ES-I3 (cell line): ENCODE measurements around the gene TP53BP2.
"Not testable (repeated sequence)": the region's sequence is repeated elsewhere in the genome, so short reads cannot be mapped to it uniquely, and the experiment has no call there.

ENCODE experiments used
- H3K36me3 ChIP-seq: 2 replicates; pipeline ENCODE4 v1.6.1; 2013; ENCODE audit warnings: mild to moderate bottlenecking, low read length, control low read depth, moderate library complexity; ENCODE audit not compliant: insufficient read depth
- H3K4me1 ChIP-seq: 2 replicates; pipeline ENCODE4 v1.6.1; 2013; ENCODE audit warnings: mild to moderate bottlenecking, control low read depth, low read length; ENCODE audit not compliant: insufficient read depth
- H3K9ac ChIP-seq: 2 replicates; pipeline ENCODE4 v1.6.1; 2013; ENCODE audit warnings: low read depth, mild to moderate bottlenecking, low read length, moderate library complexity
- H3K9me3 ChIP-seq: 2 replicates; pipeline ENCODE4 v1.6.1; 2013; ENCODE audit warnings: mild to moderate bottlenecking, low read length, moderate library complexity; ENCODE audit not compliant: control insufficient read depth, insufficient read depth

Gene TP53BP2

GRCh38 chr1:223845810-223846682 is at the start of gene TP53BP2:
TSS of gene TP53BP2 (minus strand) at chr1:223845947. CDS start at chr1:223845680, 267 bp downstream.
- H3K4me1 ChIP-seq, result peaks cover 5% of the 10 kb centered on the region; the same call in 1 of the 2 replicates
- no peaks in the 10 kb centered on the region for H3K36me3 ChIP-seq
- no peaks in the 10 kb centered on the region for H3K9me3 ChIP-seq
- peak within 1 kb of the TSS; percentile 79 for H3K9ac ChIP-seq

- H3K36me3 ChIP-seq, H3K4me1 ChIP-seq, H3K9ac ChIP-seq, H3K9me3 ChIP-seq: not testable (repeated sequence)
These were observed 44.7 kb upstream of the TP53BP2 start for GRCh38 chr1:223890494-223890893.

GRCh38 chr1:223889319-223889718 is 43.6 kb upstream of the TP53BP2 start:
- not testable (repeated sequence) for H3K4me1 ChIP-seq, H3K9ac ChIP-seq, H3K36me3 ChIP-seq, H3K9me3 ChIP-seq

DNA sequence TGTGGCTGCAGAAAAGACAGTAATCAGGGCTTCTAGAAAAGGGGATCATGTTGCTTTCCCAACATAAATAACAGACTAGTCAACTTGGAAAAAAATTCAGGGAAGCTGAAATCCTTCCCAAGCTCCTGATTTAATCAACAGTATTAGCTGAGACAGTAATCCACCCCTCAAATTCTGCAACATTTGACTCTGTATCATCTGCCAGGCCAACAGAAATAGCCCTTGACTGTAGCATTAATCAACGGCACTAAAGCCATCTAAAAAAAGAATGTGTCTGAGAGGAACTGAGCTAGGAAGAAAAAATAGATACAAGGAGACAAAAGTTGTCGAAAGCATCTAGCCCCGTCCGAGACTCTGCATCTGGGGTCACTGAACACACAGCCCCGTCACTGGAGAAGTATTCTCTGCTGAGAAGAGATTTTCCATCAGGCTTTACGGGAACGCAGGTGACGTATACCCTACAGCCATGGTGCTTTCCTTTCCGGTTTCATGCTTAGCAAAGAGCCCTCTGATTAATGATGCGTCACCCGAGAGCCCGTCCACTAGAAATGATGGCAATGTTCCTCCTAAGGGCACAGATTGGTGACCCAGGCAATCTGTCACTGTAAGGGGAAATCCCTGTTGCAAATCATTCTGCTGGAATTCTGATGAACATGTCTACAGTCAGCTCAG is 42.1 kb upstream of the TP53BP2 start:
- H3K4me1 ChIP-seq, result peaks cover 5% of the 10 kb centered on the region
- no peak overlapping the region for H3K9ac ChIP-seq
- H3K36me3 ChIP-seq, result no peaks in the 10 kb centered on the region

GRCh38 chr1:223886516-223886921 is 40.8 kb upstream of the TP53BP2 start:
- Histone ChIP-seq H3K9me3 (no peaks in the 10 kb centered on the region), H3K36me3 (no peaks in the 10 kb centered on the region), H3K9ac (no peak overlapping the region), H3K4me1 (peaks cover 5% of the 10 kb centered on the region)

More for the DNA sequence above, 42.1 kb upstream of the TP53BP2 start:
- H3K9me3 ChIP-seq, result no peaks in the 10 kb centered on the region

GRCh38 chr1:223885614-223886013 is 39.9 kb upstream of the TP53BP2 start:
- H3K36me3 ChIP-seq, result no peaks in the 10 kb centered on the region
- H3K9me3 ChIP-seq, result no peaks in the 10 kb centered on the region
- H3K9ac ChIP-seq, result no peak overlapping the region
- peaks cover 5% of the 10 kb centered on the region for H3K4me1 ChIP-seq

DNA sequence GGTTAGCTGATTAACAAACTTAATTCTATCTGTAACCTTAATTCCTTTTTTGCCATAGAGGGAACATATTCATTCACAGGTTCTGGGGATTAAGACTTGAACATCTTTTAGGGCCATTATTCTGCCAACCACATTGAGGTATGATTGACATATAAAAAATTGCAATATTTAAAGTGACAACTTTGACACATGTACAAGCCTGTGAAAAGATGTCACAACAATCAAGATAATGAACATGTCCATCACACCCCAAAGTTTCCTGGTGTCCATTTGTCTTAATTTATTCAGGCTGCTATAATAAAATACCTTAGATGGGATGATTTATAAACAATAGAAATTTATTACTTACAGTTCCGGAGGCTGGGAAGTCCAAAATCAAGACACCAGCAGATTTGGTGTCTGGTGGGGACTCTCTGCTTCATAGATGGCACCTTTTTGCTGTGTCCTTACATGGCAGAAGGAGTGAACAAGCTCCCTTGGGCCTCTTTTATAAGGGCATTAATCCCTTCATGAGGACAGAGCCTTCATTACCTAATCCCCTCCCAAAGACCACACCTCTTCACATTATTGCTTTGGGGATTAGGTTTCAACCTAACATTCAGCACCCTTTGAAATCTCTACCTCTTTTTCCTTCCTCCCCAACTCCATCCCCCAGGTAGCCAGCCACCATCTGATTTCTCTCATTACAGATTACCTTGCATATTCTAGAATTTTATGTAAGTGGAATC is 33.0 kb upstream of the TP53BP2 start:
- no peak overlapping the region for H3K9ac ChIP-seq
- no peaks in the 10 kb centered on the region for H3K4me1 ChIP-seq
- H3K36me3 ChIP-seq, result no peaks in the 10 kb centered on the region
- peaks cover 6% of the 10 kb centered on the region; the same call in 1 of the 2 replicates for H3K9me3 ChIP-seq

- Histone ChIP-seq H3K4me1 (no peaks in the 10 kb centered on the region), H3K9me3 (peaks cover 6% of the 10 kb centered on the region; the same call in 1 of the 2 replicates), H3K36me3 (no peaks in the 10 kb centered on the region), H3K9ac (no peak overlapping the region)
These were observed 32.1 kb upstream of the TP53BP2 start for GRCh38 chr1:223877804-223878203.

- no peak overlapping the region for H3K9ac ChIP-seq
- 0 out of 2 replicates have a peak, but pooled peaks cover 6% of the 10 kb centered on the region for H3K4me1 ChIP-seq
- no peaks in the 10 kb centered on the region for H3K36me3 ChIP-seq
- H3K9me3 ChIP-seq, result peaks cover 6% of the 10 kb centered on the region; the same call in 1 of the 2 replicates
These were observed 30.8 kb upstream of the TP53BP2 start for GRCh38 chr1:223876590-223876989.

DNA sequence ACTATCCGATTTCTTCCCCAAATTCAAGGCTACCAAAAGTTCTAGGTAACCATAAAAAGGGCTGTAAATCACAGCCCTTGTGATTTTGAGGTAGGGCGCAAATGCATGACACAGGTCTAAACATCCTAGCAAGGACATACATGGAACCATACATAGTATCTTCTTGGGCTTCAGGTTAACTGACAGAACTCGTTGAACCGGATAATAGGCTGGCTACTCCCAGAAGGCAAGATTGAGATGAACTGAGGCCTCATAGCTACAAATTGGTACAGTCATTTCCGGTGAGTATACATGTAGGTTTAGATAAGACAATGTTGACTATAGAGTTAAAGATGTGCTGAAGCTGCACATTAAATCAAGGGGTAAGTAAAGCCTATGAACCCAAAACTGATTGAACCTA is 27.3 kb upstream of the TP53BP2 start:
- H3K36me3 ChIP-seq, result no peaks in the 10 kb centered on the region
- no peak overlapping the region for H3K9ac ChIP-seq
- H3K4me1 ChIP-seq, result peaks cover 20% of the 10 kb centered on the region
- H3K9me3 ChIP-seq, result peaks cover 6% of the 10 kb centered on the region; the same call in 1 of the 2 replicates

GRCh38 chr1:223872308-223872901 is 26.7 kb upstream of the TP53BP2 start:
- Histone ChIP-seq H3K4me1 (peaks cover 20% of the 10 kb centered on the region), H3K9me3 (peaks cover 6% of the 10 kb centered on the region; the same call in 1 of the 2 replicates), H3K36me3 (no peaks in the 10 kb centered on the region), H3K9ac (no peak overlapping the region)

- no peak overlapping the region; the same call in 1 of the 2 replicates for H3K9ac ChIP-seq
- peaks cover 20% of the 10 kb centered on the region for H3K4me1 ChIP-seq
- H3K36me3 ChIP-seq, result no peaks in the 10 kb centered on the region
- H3K9me3 ChIP-seq, result peaks cover 3% of the 10 kb centered on the region; the same call in 1 of the 2 replicates
These were observed 25.1 kb upstream of the TP53BP2 start for GRCh38 chr1:223870617-223871574.
